ENCODE data around the gene CACNG4. TPM values are rescaled to one million over a fixed set of nuclear protein-coding genes. Genes with fewer than 3 reads are reported as not detected.

CACNG4 gene
- polyA plus RNA-seq, 3 donors: not detected

- TF ChIP-seq, protein P1, sequence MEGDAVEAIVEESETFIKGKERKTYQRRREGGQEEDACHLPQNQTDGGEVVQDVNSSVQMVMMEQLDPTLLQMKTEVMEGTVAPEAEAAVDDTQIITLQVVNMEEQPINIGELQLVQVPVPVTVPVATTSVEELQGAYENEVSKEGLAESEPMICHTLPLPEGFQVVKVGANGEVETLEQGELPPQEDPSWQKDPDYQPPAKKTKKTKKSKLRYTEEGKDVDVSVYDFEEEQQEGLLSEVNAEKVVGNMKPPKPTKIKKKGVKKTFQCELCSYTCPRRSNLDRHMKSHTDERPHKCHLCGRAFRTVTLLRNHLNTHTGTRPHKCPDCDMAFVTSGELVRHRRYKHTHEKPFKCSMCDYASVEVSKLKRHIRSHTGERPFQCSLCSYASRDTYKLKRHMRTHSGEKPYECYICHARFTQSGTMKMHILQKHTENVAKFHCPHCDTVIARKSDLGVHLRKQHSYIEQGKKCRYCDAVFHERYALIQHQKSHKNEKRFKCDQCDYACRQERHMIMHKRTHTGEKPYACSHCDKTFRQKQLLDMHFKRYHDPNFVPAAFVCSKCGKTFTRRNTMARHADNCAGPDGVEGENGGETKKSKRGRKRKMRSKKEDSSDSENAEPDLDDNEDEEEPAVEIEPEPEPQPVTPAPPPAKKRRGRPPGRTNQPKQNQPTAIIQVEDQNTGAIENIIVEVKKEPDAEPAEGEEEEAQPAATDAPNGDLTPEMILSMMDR (IDR thresholded peaks at IDR 0.05): no peak
- no peak overlapping the region for H3K4me3 Mint-ChIP-seq
- H3K27ac ChIP-seq (ENCODE audit: low read depth in 1 of 2, low read length in 2 of 2): no peak overlapping the region
- H3K79me2 ChIP-seq (ENCODE audit: insufficient read depth, low read length): no peaks in the 10 kb centered on the region
- H3K4me1 Mint-ChIP-seq: no peaks in the 10 kb centered on the region
- H3K36me3 ChIP-seq (replicated peaks in 1 of 2; ENCODE audit: control insufficient read depth in 1 of 2, insufficient read depth in 2 of 2, low read length in 2 of 2): no peaks in the 10 kb centered on the region
- no peak overlapping the region for H3K9ac ChIP-seq (ENCODE audit: insufficient read depth, low read length, poor library complexity, severe bottlenecking)
- H3K27me3 ChIP-seq (ENCODE audit: control insufficient read depth in 2 of 2, insufficient read depth in 2 of 2, low read length in 2 of 2): peaks cover 0 to 2% of the 10 kb centered on the region in 2 donors
- whole genome bisulfite sequencing (ENCODE audit: insufficient coverage): 91% methylated on average over 3 of the region's 5 CpGs
- H3K27me3 Mint-ChIP-seq (ENCODE audit: low read depth in 3 of 3): peaks cover 4 to 7% (median 7%) of the 10 kb centered on the region in 3 donors
- no peaks in the 10 kb centered on the region for H3K4me1 ChIP-seq (ENCODE audit: control insufficient read depth in 1 of 2, insufficient read depth in 2 of 2, low read length in 2 of 2)
- no peak overlapping the region for H3K27ac Mint-ChIP-seq
- H3K4me2 ChIP-seq (replicated peaks; ENCODE audit: extremely low read depth, low read length, poor library complexity, severe bottlenecking): no peak overlapping the region
- H2AFZ ChIP-seq (ENCODE audit: insufficient read depth, low read depth, low read length, poor library complexity, severe bottlenecking): no peak overlapping the region
- DNase-seq: no peak
- H3K4me3 ChIP-seq (replicated peaks in 1 of 3; ENCODE audit: low read depth in 2 of 3, low read length in 3 of 3): no peak overlapping the region
- no peaks in the 10 kb centered on the region for H3K36me3 Mint-ChIP-seq
- no peaks in the 10 kb centered on the region for H3K9me3 ChIP-seq (replicated peaks in 1 of 2; ENCODE audit: control insufficient read depth in 1 of 2, insufficient read depth in 1 of 2, low read length in 2 of 2)
- no peaks in the 10 kb centered on the region for H4K20me1 ChIP-seq (ENCODE audit: insufficient read depth, low read length)
- intact Hi-C loops (cut with micrococcal nuclease): no loop called here
- no peaks in the 10 kb centered on the region for H3K9me3 Mint-ChIP-seq
These were observed 8.7 kb upstream of the CACNG4 start for GRCh38 chr17:66955821-66956220.

GRCh38 chr17:66956941-66957340, 7.6 kb upstream of the CACNG4 start:
- H3K9me3 Mint-ChIP-seq: no peaks in the 10 kb centered on the region
- TF ChIP-seq, protein P1 (IDR thresholded peaks at IDR 0.05): no peak
- Histone ChIP-seq H4K20me1 (ENCODE audit: insufficient read depth, low read length) (no peaks in the 10 kb centered on the region), H3K27me3 (ENCODE audit: control insufficient read depth in 2 of 2, insufficient read depth in 2 of 2, low read length in 2 of 2) (peaks cover 0 to 2% of the 10 kb centered on the region in 2 donors), H3K27ac (ENCODE audit: low read depth in 1 of 2, low read length in 2 of 2) (no peak overlapping the region), H3K9ac (ENCODE audit: insufficient read depth, low read length, poor library complexity, severe bottlenecking) (no peak overlapping the region), H3K79me2 (ENCODE audit: insufficient read depth, low read length) (no peaks in the 10 kb centered on the region), H3K4me2 (replicated peaks; ENCODE audit: extremely low read depth, low read length, poor library complexity, severe bottlenecking) (no peak overlapping the region), H2AFZ (ENCODE audit: insufficient read depth, low read depth, low read length, poor library complexity, severe bottlenecking) (no peak overlapping the region), H3K4me1 (ENCODE audit: control insufficient read depth in 1 of 2, insufficient read depth in 2 of 2, low read length in 2 of 2) (no peaks in the 10 kb centered on the region), H3K9me3 (replicated peaks in 1 of 2; ENCODE audit: control insufficient read depth in 1 of 2, insufficient read depth in 1 of 2, low read length in 2 of 2) (no peaks in the 10 kb centered on the region), H3K36me3 (replicated peaks in 1 of 2; ENCODE audit: control insufficient read depth in 1 of 2, insufficient read depth in 2 of 2, low read length in 2 of 2) (no peaks in the 10 kb centered on the region), H3K4me3 (replicated peaks in 1 of 3; ENCODE audit: low read depth in 2 of 3, low read length in 3 of 3) (no peak overlapping the region)
- peaks cover 7 to 13% (median 12%) of the 10 kb centered on the region in 3 donors for H3K27me3 Mint-ChIP-seq (ENCODE audit: low read depth in 3 of 3)
- no CpG with 5 or more reads among the region's 6 CpGs for WGBS (ENCODE audit: insufficient coverage)
- intact Hi-C loops (cut with micrococcal nuclease): no loop called here
- no peak overlapping the region for H3K4me3 Mint-ChIP-seq
- H3K27ac Mint-ChIP-seq: no peak overlapping the region
- H3K4me1 Mint-ChIP-seq: no peaks in the 10 kb centered on the region
- H3K36me3 Mint-ChIP-seq: no peaks in the 10 kb centered on the region
- no peak for DNase-seq

All from CD14-positive monocyte (primary cell).